NCI-H82 (cell line): ENCODE results near the gene SLC24A3.
A peak's percentile ranks its signal among the peaks of the same experiment; 100 is the strongest.

Experiments
- DNase-seq: peaks from one replicate; lab custom pipeline; 2025; lab: John Stamatoyannopoulos, UW

The SLC24A3 gene

DNA sequence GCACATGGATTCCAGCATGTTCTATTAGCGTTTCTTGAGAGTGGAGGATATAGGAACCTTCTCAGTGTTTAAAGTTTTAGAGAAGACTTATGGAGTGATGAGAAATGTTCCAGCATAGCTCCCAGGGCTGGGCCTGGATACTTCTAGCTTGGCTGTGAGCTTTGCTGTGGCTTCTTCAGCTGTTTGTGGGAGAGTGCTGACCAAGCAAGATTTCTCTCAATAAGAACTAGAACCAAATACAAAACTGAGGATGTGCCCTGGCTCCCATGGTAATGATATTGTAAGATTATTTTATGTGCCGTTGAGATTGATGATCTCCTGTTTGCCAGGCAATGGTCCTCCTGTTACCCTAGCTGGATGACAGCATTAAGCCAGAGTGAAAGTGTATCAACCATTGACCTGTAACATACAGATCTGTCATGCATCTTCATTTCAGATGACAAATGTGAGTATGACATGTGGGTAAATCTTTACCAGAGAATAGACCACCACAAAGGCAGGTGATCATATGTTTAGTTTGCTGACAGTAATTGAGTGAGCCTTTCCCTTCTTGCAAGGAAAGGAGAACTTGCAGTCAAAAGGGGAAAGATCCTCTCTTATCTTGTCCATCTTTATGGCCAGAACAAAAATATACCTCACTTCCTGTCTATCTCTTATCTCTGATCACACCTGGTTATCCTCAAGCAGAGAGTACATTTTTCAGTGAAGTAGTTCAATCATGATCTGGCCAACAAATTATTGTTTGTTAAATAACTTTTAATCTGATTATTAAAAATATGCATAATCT, 180.1 kb downstream of the SLC24A3 start:
- DNase-seq, result no peak

DNA sequence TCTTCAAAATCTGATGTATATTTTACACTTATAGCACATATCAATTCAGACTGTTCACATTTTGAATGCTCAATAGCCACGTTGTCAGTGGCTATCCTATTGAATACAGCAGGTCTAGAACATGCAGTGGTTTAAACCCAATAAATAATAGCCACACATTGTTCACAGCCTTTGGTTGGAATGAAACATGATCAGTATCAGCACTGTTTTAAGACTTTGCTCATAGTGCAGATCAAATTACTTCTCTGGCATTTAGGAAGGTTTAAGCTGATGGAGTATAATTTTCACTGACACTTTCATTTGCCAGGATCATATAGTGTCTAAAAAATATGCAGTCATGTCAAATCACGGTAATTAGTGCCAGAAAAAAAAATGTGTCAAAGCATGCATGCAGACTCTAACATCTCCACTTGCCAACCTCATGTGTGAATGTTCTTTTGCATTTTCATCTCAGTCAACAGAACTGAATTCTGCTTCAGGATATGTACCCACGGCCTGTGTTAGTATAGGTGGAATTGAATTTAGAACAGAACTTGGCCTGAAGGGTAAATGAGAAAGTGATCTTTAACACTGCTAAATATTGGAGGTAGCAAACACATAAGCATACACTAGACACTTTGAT, 184.1 kb downstream of the SLC24A3 start:
- DNase-seq, result no peak

DNA sequence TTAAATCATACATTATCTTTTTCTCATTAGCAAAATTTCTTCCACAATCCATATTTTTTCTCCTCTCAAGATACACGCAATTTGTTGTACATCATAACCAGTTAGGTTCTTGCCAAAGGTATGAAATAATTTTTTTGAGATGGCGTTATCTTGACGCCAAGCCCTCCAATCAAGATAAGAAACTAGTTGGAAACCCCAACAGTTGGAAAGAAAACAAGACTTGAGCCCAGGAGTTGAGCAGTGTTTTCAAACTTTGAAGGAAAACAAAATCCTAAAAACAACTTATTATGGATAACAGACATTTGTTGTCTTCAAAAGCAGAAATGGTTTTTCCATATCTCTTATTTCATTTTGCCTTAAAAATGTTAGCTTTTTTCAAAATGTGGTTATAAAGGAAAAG, 184.8 kb downstream of the SLC24A3 start:
- no peak for DNase-seq

GRCh38 chr20:19397666-19398065, 185.2 kb downstream of the SLC24A3 start:
- DNase-seq, result no peak

- DNase-seq, result no peak
These were observed 188.7 kb downstream of the SLC24A3 start for GRCh38 chr20:19401096-19401495.

DNA sequence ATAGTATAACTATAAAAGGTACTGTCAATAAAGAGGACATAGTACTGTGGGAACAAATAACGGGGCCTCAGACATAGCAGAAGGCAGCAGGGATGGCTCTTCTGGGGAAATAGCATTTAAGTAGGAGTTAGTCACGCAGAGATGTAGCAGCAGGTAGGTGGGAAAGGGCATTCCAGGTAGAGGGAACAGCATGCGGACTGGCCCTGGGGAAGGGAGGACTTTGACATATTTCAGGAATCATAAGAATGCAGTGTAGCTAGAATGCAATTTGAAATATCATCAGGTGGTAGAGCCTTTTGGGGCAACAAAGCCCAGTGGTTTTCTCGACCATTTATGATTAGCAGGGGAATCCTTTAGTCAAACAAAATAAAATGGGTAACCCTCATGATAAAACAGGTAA, 191.1 kb downstream of the SLC24A3 start:
- DNase-seq, result no peak

GRCh38 chr20:19404826-19405225, 192.4 kb downstream of the SLC24A3 start:
- DNase-seq, result no peak

DNA sequence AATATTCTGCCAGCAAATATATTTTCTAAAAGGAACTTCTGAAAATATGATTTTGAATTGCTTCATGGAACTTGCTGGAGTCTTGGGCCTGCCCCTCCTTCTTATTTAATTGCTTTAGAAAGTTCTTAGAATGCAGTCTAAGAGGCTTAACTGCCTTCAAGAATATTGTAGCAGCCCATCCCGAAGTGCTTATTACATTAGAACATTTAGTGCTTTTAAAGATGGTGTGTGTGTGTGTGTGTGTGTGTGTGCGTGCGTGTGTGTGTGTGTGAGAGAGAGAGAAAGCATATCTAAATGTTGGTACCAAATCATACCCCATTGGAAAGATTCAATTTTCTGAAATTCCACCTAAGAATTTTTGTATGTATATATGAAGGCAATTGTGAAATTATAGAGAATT, 193.5 kb downstream of the SLC24A3 start:
- DNase-seq, result peak; percentile 73

DNA sequence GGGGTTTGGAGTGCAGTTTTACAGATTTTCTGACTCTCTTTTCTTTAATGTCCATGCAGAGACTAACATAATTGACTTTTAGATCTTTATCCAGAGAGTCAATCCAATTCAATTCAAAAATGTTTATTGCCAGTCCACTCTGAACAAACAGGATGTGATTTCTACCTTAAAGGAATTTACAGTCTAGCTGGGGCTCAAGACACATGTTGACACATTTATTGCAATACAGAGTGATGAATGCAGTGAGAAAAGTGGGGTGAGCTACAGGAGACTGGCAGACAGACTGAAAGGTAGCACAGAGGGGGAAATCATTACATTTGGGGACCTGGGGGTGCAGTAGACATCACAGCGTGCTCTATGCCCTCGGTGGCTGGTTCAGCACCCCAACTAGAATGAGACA, 193.9 kb downstream of the SLC24A3 start:
- DNase-seq, result no peak

DNA sequence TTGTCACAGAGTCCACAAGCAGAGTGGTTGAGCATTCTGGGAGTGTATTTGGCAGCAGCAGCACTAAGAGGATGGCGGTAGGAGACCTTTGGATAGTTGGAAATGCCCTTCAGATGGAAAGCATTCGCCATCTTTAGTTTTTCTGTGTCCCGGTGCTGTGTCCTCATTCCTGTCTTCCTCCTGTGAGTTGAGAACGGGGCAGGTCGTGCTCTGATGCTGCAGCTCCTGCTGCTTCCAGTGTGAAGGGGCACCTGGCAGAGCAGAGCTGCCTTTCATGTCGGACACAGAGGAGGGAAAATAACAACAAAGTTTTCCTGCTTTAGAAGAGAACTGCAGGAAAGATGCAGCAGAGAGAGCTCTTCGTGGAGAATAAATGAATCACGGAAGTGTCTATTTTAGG, 194.8 kb downstream of the SLC24A3 start:
- no peak for DNase-seq

GRCh38 chr20:19407736-19408135, 195.3 kb downstream of the SLC24A3 start:
- no peak for DNase-seq

DNA sequence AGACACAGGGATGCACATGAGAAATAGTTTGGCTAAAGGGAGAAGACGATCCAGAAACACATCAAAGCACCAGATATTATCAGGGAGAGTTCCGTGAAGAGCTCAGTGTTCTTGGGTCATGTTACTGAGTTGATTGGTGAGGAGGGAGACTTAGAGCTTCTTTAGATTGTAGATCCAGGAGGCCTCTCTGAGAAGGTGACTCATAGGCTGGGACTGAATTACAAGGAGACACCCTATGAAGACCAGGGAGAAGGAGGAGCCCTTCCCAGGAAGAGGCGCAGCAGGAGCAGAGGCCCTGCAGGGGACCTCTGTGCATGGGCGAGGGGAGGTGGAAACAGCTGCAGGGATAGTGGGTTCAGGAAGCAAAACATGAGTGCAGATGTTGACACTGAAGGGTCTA, 196.5 kb downstream of the SLC24A3 start:
- no peak for DNase-seq

DNA sequence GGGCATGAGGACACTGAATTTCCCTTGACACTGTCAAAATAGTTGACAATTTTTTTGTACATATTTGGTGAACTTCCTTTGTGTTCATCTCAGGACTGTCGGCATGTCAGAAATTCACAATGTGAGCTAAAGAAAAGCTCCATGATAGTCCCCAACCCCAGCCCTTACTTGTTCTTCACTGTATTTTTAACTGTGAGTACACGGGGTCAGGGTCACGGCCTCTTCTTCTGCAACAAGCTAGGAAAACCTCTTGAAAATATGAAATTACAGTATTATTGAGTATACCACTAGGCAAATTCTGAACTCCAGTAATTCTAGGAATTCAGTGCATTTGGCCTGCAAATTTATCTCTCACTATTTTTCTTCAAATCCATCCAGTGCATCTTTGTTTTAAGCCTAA, 199.4 kb downstream of the SLC24A3 start:
- DNase-seq, result no peak

DNA sequence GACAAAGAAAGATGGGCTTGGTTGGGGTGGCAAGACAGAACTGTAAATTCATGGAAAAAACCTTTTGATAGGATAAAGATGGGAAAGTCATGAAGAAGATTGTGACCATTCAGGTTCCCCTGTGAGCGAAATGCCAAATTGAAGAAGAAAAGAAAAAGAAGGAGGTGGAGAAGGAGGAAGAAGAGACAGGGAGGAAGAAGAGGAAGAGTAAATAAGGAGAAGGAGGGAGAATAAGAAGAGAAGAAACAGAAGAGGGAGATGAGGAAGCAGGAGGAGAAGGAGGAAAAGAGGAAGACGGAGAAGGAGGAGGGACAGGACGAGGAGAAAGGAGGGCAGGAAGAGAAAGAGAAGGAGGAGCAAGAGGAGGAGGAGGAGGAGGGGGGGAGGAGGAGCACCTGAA, 199.8 kb downstream of the SLC24A3 start:
- DNase-seq, result no peak

GRCh38 chr20:19414600-19414999, 202.2 kb downstream of the SLC24A3 start:
- no peak for DNase-seq

GRCh38 chr20:19415786-19416185, 203.3 kb downstream of the SLC24A3 start:
- DNase-seq, result no peak

GRCh38 chr20:19416627-19417026, 204.2 kb downstream of the SLC24A3 start:
- DNase-seq, result no peak

DNA sequence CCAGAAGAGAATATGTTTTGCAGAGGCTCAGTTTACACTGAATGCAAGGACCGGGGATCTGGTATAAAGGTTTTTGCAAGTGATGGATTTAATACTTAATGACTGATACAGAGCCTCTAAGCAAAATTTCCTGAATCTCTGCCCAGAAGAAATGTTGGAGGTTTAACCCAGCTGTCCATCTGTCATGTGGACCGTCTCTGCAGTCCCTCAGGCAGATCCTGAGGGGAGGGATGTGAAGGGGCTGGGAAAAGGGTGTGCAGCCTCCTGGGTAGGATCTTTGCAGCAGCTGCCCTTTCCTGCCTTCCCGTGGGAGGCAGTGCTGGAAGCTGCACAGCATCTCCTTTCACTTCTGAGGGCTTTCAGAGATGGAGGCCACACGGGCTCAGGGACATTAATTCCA, 207.0 kb downstream of the SLC24A3 start:
- DNase-seq, result no peak

GRCh38 chr20:19423097-19423899, 210.9 kb downstream of the SLC24A3 start:
- DNase-seq, result no peak

- DNase-seq, result no peak
These were observed 211.6 kb downstream of the SLC24A3 start for GRCh38 chr20:19423900-19424620.

DNA sequence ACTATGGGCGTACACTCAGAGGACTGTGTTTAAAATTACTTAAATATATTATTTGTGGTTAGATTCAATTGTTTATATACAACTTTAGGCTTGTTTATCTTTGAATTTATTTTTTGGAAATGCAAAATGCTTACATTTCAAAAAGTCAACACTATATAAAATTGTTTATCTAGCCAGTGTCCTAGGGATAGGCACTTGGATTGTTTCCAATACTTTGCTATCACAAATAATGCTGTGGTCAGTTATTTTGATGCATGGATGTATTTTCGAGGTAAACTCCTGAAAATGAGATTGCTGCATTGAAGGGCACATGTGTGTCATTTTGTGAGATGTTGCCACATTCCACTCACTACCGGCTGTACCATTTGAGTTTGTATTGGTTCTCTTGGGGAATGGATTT, 213.9 kb downstream of the SLC24A3 start:
- no peak for DNase-seq

GRCh38 chr20:19427480-19427879, 215.0 kb downstream of the SLC24A3 start:
- DNase-seq, result peak; percentile 85
